GM15510 (cell line): ENCODE results near the gene SRPK2.

ENCODE experiments used
- POLR2A ChIP-seq: IDR thresholded peaks from 3 replicates; pipeline ENCODE4 v1.6.1; 2011; ENCODE audit warnings: borderline replicate concordance; ENCODE audit not compliant: insufficient read length; ENCODE audit errors: extremely low read depth

The SRPK2 gene

DNA sequence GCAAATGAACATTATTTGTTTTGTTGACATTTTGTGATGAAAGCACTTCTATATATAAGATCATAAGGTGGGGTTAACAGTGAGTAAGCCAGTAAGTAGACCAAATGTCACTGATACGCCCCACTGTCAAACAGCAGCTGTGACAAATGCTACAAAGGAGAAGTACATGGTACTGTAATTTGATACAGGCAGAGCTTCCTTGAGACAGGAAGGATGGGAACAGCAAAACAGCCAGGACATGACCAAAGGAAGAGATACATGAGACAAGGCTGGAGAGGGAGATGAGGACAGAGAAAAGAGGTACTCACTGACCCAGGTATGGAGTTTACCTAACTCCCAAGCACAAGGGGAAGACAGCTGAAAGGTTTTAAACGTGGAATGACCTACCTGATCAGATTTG is 127.0 kb downstream of the SRPK2 start:
- no peak for TF ChIP-seq POLR2A

DNA sequence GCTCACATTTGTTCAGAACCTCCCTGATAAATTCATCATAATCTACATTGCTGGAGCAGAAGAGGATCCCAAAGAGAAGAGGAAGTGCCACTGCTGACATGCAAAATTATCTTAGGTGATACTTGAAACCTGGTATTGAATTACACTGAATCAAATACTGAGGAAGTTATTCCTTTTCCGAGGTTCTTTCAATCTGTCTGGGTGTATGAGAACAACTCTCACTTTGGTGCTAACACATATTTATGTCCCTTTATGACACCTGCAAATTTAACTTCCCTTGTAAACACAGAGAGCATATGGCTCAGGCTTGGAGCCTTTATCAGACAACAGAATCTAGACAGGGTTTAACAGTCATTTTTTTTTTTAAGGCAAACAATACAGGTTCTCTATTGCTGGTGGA is 131.4 kb downstream of the SRPK2 start:
- no peak for TF ChIP-seq POLR2A

DNA sequence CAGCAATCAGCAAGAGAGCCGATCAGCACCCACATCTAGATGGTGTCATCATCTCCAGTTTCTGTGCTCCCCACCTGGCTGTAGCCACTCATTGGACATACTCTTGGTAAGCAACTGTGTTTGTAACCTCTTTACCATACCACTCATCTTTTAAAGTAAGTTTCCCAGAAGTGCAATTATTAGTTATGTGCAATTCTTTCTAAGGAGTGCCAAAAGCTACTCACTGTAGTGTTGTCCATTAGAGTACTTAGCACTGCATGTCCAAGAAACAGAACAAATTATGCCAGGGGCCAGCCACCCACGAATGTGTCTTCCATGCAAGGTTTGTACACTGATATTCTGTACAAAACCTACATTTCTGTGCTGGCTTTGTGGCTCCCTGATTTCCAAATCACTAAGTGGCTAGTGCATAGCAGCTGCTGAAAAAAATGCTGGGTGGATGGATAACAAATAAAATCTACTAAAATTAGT is 131.9 kb downstream of the SRPK2 start:
- TF ChIP-seq POLR2A = no peak

DNA sequence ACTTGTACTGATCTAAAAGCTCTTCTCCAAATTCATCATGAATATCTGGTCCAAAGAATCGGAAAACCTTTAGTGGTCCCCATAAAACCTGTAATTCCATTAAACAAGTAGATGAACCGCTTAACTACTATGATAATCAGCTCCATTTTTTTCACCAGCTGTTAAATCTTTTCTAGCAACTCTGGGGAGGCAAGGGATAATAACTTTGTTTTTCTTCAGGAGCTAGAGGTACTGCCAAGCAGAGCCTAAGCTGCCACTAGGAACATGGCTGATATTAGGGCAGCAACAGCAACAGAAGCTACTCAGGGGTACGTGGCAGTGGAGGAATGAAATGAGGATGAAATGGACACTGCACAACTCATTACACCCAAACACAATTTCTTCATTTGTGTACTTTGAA is 138.0 kb downstream of the SRPK2 start:
- TF ChIP-seq POLR2A = no peak

DNA sequence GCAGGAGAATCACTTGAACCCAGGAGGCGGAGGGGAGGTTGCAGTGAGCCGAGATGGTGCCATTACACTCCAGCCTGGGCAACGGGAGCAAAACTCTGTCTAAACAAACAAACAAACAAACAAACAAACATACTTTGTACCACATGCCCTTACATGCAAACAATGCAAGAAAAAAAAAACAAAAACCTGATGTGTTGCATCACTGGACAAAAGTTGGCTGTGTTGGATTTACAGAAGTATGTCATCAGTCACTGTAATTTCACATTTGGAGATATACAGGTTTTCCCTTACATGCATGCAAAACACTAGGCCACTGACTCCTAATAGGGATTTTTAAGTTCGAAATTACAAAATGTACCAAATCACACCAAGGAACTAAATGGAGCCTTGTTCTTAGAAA is 138.5 kb downstream of the SRPK2 start:
- no peak for TF ChIP-seq POLR2A

DNA sequence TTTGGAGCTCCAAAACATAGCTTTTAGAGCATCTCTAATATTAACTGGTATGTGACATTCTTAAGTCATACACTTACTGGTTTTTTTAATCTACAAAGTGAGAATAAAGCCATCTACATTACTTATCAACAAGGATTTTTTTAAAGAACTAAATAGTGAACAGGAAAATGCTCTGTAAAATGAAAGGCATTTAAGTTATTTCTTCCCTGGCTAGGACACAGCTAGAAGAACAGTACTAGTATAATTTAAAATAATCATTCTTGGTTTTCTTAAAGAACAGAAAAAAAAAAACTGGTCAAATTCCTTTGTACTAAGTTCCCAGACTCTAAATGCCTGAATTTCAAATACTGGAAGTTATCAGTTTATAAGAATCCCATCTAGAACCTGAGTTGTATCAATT is 139.5 kb downstream of the SRPK2 start:
- no peak for TF ChIP-seq POLR2A

DNA sequence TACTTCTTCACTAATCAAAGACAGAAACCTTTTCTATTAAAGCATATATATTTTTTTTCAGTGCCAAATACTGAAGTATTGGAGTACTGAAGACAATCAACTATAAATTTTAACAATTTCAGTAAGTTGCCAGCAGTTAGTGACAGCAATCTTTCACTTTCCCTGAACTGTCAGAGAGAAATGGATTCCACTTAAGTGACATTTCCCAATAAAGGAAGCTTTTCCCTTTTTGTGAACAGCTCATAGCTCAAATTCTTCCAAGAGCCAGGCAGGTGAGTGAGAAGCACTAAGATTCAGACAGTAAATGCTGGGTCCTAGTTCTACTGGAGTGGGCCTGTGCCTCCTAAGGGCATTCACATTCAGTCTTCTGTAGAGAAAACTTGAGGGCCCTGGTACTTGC is 142.0 kb downstream of the SRPK2 start:
- no peak for TF ChIP-seq POLR2A

DNA sequence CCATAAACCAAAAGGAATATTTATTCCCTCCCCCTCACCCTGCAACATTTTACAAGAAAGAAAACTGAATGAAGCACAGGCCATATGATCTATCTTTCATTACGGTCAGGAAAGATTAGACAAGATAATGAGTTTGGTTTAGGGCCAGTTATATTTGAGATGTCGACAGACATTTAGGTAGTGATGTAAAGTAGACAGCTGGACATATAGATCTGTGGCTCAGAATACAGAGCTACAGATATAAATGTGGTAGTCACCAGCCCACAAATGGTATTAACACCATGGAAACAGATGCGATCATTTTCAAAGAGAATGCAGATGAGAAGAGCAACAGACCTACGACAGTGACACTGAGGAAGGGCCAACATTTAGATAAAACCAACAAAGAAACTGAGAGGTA is 142.5 kb downstream of the SRPK2 start:
- TF ChIP-seq POLR2A = no peak

DNA sequence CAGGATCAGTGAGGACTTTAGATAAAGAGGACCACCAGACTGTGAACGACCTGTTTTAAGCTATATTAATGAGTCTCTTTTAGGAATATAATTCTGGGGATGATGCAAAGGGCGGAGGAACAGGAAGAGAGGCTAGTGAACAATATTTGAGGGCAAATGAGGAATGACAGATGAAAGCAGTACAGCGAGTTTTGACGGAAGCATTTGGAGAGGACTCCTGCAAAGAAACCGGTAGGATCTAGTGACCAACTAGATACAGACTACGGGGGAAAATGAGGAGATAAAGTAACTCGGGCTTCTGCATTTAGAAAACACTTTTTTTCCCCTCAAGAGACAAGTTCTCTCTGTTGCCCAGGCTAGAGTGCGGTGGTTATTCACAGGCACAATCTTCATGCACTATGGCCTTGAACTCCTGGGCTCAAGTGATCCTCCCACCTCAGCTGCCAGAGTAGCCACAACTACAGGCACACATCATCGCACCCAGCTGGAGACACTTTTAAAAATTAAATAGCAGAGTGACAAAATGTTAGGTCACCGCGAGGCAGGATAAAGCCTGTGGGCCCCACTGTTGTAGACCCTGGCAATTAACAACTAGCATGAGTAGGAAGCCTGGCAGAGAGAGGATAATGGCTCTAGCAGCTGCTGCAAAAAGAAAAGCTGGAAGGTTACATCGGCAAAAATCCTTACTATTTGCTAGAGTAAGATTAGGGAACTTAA is 143.2 kb downstream of the SRPK2 start:
- no peak for TF ChIP-seq POLR2A

DNA sequence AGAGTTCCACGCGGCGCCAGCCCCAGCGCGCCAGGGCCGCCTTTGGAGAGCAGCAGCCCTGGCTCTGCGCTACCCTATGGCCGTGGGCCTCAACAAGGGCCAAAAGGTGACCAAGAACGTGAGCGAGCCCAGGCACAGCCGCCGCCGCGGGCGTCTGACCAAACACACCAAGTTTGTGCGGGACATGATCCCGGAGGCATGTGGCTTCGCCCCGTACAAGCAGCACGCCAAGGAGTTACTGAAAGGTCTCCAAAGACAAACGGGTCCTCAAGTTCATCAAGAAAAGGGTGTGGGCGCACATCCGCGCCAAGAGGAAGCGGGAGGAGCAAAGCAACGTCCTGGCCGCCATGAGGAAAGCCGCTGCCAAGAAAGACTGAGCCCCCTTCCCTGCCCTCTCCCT is 144.1 kb downstream of the SRPK2 start:
- no peak for TF ChIP-seq POLR2A

DNA sequence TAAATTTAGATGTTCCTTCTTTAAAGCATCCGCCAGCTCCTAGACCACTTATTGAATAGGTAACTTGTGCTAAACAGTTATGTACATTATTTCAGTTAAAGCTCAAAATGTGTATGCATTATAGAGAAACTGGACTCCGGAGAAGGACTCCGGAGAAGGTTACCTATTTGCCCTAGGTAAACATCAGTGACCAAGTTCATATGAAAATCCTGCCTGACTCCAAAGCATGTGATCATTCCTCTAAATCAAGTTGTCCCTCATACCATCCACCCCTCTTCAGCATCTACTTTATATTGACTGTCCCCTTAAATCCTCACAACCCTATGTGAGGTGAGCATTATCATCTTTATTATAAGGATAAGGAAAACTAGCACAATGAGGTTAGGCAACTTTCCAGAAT is 147.5 kb downstream of the SRPK2 start:
- TF ChIP-seq POLR2A = no peak

DNA sequence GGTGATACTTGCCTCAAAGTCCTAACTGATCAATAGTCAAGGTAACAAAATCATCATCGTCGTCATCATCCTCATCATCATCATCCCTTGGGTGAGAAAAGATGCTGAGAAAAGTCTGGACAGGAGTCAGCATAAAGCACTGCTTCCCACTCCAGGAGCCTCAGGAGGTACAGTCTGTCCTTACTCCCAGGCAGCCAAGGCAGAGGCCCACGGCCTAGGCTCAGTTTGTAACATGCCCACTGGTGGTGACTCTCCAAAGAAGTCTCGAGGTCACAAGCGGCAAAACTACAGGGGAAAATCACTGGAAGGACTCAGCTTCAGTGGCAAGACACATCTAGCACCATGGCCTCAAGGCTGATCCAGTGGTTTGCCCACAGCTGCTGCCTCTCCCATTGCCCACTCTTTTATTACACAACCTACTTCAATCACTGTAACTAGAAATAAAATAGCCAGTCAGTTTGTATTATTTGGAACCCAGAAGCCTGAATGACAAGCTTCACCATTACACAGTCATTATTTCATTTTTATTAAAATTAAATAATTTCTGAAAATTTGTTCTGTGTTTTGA is 150.4 kb downstream of the SRPK2 start:
- TF ChIP-seq POLR2A = no peak

DNA sequence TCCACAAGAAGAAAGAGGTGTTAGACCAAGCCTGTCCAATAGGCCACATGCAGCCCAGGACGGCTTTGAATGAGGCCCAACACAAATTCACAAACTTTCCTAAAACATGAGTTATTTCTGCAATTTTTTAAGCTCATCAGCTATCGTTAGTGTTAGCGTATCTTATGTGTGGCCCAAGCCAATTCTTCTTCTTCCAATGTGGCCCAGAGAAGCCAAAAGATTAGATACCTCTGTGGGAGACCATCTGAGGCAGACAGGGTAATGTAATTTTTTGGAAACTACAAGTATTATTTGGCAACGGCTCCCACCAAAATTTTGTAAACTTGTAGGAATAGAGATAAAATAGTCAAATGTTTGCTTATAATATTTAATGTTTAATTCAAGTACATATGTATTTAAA is 153.8 kb downstream of the SRPK2 start:
- no peak for TF ChIP-seq POLR2A

DNA sequence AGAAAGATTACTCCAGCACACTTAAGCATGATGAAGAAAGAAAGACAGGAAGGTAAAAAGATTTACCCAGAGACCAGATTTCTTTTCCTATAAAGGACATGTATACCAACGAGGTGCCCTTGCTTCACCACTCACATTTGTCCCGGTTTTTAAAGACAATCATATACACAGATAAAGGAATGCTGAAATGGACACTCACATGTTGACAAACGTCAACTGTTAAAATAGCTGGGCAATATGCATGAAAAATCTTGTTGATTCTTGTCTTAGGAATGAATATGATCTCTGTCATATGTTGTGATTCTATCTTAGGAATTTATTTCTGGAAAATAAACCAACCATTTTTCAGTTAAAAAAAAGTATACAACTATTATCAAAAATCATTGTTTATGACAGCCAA is 158.2 kb downstream of the SRPK2 start:
- TF ChIP-seq POLR2A = no peak

DNA sequence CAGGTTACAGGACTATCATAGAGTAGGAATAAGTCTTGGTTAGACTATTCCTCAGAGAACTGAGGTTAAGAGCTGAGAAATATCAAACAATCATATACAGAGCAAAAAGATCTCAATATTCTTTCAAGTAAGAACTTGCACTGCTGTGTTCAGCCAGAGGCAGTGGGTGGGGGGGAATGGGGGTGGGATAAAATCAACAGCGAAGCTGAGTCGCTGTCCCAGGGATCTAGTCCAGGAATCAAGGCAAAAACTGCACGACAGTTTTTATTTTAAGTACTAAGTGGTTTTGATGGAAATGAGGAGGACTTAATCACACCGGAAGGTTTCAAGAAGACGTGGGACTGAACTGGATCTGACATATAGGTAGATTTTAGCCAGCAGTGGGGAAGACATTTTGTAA is 159.1 kb downstream of the SRPK2 start:
- no peak for TF ChIP-seq POLR2A

DNA sequence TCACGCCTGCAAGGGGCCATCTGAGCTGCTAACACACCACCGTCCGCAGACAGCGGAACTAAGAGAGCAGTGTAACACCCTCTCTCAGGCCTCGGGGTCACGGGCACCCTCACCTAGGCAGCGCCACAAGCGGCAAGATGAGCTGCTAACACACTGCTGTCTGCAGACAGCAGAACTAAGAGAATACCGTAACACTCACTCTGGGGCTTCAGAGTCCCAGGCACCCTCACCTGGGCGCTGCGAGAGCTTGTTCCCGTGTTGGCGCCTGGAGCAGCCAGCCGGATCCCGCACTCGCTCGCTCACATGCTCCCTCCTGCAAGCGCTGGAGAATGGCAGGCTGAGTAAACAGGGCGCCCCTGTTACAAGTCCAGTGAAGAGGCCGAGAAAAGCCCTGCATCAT is 160.2 kb downstream of the SRPK2 start:
- TF ChIP-seq POLR2A = no peak

DNA sequence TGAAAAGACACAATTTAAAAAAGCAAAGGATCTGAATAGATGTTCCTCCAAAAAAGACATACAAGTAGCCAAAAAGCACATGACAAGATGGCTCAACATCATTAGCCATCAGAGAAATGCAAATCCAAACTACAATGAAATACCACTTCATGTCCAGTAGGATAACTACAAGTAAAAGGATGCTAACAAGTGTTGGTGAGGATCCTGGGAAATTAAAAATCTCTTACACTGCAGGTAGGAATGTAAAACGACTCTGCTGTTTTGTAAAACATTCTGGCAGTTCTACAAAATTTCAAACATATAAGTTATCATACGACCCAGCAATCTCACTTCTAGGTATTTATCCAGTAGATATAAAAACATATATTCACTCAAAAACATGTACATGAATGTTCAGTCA is 161.3 kb downstream of the SRPK2 start:
- no peak for TF ChIP-seq POLR2A

DNA sequence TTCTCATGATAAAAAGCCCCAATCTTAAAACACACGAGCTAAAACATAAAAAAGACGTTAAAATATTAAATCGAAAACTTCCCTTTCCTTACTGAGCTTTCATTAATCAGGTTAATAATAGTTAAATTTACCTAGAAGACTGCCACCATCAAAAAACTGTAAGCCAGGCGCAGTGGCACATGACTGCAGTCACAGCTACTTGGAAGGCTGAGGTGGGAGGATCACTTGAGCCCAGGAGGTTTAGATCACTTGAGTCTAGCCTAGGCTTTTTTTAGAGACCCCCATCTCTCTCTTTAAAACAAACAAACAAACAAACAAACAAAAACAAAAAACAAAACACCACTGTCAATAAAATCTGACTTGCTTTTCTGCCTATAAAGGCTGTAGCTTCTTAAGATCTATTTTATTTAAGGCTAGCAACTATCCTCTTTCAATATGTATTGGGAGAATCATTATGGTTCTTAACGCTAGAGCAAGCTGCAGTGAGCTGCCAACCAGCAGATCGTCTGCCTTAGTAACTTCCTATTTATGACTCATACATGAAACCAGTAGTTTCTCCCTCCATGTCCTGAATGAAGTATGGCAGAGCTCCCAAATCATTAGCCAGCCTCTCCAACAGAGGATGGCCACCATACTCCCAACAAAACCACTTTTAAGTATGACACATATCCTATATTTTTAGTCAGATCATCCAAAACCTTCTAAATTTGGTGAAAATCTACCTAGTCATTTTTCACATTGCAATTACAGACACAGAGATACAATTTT is 163.7 kb downstream of the SRPK2 start:
- no peak for TF ChIP-seq POLR2A
